ENCODE results near the gene NRP2.

DNA sequence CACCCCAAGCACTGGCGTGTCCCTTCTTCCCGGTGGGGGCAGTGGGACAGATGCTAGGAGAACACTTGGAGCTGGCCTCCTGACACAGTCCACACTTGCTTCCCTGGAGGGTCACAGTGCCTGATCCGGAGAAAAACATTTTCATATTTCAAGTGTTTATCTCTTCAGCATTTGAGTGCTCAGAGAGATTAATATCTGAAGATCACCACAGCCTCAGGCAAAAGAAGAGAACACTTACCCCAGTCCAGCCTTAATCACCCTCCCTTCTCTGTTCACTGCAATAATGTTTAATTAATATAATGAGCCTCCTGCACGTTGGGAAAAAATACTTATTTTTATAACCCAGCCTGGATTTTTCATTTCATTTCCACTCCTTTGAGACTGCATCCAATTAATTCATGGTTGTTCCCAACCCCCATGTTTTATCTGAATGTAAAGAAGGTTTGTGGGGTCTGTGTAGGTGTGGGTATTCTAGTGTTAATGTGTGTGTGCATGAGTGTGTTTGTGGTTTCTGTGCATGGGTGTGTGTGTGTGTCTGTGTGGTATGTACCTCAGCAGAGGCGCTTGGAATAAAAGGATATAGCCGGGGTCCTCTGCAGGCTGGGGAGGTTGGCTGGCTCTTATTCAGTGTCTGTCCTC is 72.1 kb downstream of the NRP2 start:
- TF ChIP-seq, protein P1, sequence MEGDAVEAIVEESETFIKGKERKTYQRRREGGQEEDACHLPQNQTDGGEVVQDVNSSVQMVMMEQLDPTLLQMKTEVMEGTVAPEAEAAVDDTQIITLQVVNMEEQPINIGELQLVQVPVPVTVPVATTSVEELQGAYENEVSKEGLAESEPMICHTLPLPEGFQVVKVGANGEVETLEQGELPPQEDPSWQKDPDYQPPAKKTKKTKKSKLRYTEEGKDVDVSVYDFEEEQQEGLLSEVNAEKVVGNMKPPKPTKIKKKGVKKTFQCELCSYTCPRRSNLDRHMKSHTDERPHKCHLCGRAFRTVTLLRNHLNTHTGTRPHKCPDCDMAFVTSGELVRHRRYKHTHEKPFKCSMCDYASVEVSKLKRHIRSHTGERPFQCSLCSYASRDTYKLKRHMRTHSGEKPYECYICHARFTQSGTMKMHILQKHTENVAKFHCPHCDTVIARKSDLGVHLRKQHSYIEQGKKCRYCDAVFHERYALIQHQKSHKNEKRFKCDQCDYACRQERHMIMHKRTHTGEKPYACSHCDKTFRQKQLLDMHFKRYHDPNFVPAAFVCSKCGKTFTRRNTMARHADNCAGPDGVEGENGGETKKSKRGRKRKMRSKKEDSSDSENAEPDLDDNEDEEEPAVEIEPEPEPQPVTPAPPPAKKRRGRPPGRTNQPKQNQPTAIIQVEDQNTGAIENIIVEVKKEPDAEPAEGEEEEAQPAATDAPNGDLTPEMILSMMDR (IDR thresholded peaks at IDR 0.05; ENCODE audit: borderline replicate concordance, extremely low read depth, low read length, poor library complexity, severe bottlenecking) = no peak
- no peak for TF ChIP-seq EZH2 (IDR thresholded peaks at IDR 0.05; ENCODE audit: borderline replicate concordance, low read depth, low read length, severe bottlenecking)
